Measurements from ENCODE around the gene CAPZB.

CAPZB gene

DNA sequence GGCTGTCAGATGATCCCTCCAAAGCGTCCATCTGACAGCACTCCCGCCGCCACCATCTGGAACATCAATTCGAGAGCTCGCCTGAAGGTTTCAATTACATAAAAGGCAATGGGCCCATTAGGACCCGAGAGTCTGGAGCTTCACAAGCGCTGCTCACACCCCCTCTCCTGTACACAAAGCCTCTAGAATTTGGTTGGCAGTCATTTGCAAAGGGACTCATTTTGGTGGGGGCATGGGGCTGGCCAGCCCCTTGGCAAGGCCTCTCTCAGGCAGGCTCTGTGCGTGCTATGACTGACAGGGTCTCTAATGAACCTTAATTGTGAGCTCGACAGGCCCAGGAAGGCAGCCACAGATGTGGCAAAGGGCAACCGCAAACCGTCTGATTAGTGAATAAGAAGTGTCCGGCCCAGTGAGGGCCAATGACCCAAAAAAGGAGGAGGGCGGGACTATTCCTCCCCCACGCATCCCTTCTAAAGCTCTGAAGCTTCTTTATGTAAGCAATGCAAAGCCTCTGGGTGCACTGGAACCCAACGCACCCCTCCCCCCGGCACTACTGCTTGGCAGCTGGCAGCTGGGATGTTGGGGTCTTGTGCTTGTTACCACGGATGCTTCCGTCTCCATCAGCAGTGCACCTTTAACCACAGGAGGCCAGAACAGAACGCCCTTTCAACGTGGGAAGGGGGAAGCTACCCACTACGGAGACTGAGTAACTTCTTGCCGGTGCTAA, 79.4 kb downstream of the CAPZB start:
- DNase-seq (ENCODE audit: low read depth): no peak

- no peak for DNase-seq (ENCODE audit: low read depth)
These were observed 80.1 kb downstream of the CAPZB start for GRCh38 chr1:19405195-19405760.

DNA sequence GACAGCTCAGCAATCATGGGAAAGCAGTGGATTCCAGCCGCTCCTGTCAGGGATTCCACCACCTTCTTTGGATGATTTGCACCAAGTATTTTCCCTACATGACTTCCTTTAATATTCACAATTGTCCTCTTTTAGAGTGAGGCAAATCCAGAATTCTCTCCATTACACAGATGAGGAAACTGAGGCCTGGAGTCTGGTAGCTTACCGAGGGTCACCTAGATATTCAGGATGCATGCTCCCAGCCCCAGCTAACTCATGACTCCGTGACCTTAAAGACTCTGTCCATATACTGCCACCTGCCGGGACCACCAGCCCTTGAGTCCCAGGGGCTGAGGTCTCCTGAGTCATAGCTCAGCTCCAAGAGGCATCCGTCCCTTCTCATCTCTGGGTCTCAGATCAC, 80.6 kb downstream of the CAPZB start:
- DNase-seq (ENCODE audit: low read depth): no peak

DNA sequence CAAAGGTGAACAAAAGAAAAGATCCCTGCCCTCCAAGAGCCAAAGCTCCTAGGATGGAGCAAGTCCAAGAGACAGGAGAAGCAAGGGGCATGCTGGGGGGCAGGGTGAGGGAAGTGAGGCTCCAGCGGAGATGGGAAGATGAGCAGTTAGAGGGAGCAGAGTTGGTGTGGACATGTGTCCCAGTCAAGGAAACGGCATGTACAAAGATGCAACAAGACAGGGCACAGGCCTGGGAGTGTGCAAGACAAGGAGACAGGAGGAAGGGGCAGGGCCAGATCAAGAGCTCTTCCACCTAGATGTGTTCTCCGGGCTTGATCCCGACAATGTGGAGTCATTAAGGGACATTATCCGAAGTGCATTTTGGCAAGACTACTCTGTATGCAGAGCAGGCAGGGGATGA, 82.1 kb downstream of the CAPZB start:
- no peak for DNase-seq (ENCODE audit: low read depth)

- DNase-seq (ENCODE audit: low read depth): no peak
These were observed 83.1 kb downstream of the CAPZB start for GRCh38 chr1:19402031-19402813.

DNA sequence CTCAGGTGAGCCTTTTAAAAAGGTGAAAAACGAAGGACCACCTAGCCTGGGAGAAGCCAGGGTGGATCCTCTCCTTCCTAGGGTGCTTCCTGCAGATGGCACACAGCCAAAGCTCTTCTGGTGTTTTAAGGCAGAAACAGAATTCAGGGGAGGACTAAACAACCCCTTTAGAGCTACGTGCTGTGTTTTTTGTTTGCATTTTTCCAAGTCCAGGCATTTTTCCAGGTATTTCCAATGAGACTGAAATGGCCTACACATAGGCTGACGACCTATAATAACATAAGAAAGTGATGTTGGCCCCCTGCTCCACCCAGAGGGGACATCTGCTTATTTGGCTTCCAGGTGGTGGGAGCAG, 83.8 kb downstream of the CAPZB start:
- no peak for DNase-seq (ENCODE audit: low read depth)

DNA sequence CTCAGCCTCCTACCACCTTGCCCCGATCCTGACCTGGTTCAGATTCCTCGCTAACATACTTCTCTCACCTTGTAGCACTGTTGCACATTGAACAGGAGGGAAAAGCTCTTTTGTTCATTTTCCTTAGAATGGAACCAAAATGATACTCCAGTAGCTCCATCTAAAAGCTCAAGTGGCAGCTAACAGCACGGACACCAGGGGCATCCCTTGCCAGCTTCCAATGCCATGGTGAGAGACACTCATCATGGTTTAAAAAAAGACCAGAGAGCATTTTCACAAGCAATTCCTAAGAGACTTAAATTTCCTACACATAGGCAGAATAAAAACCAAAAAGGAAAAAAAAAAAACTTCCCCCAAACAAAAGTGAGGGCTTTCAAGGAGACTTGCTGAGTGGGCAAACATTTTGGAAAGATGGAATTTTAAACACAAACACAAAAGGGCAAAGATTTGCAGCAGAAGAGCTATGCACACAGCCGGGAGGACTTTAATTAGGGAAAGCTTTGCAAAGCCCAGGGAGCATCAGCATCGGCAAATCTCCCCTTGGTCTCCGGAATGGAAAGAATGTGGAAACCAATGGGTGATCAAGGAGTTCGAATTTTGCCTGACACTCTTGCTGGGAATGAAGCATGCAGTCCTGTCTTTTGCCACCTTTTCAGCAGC, 84.3 kb downstream of the CAPZB start:
- no peak for DNase-seq (ENCODE audit: low read depth)

- no peak for DNase-seq (ENCODE audit: low read depth)
These were observed 85.1 kb downstream of the CAPZB start for GRCh38 chr1:19400192-19400611.

GRCh38 chr1:19398309-19398760, 87.0 kb downstream of the CAPZB start:
- no peak for DNase-seq (ENCODE audit: low read depth)

DNA sequence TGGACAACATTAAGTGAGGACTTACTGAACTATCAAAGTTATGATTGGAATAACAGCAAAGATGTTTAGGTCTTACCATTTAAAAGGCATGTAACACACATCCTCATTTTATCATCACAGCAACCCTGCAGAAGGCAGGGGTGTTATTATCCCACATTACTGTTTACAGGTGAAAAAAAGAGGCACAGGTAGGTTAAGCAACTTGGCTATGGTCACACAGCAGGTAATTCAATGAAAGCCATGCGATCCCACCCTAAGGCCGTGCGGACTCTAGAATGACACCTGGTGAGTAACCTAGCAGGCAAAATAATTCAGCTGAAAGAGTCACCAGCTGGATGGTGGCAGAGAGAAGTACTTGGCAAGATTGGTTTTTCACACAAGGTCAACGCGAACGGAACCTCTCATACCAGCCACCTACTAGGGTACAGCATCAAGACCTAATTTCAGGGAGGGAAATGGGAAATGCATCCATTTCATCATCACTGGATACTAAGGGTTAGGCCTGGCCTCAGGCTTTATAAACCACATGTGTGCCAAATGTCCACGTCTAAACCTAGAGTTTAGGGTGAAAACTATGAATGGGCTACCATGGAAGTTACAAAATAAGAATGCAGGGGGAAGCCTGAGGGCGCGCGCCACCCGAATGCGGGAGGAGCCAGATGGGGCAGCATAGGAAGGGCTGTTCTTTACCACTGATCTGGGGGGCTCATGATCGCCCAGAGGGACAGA, 88.0 kb downstream of the CAPZB start:
- no peak for DNase-seq (ENCODE audit: low read depth)

- DNase-seq (ENCODE audit: low read depth): no peak
These were observed 89.1 kb downstream of the CAPZB start for GRCh38 chr1:19396280-19396679.

DNA sequence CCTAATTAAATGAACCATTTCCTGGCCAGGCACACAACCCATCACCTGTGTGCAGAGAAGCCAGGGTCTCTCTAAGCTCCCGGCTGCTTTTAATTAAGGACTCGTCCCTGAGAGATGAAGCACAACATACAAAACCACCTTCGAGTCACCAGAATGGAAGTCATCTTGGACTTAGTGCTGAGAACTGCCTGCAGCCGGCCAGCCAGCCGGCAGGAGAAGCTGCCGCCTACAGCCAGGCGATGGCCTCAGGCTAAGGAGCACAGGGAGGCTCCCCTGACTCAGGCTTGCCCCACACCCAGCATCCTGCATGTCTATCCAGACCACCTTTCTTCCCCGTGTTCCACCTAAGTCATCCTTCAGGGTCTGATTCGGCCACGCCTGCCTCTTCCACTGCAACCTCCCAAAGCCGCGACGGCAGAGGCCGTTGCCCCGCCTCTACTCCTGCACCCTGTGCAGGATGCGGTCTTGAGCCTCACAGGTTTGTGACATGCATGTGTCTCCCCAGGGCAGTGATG, 89.6 kb downstream of the CAPZB start:
- no peak for DNase-seq (ENCODE audit: low read depth)

GRCh38 chr1:19393046-19393445, 92.3 kb downstream of the CAPZB start:
- no peak for DNase-seq (ENCODE audit: low read depth)

DNA sequence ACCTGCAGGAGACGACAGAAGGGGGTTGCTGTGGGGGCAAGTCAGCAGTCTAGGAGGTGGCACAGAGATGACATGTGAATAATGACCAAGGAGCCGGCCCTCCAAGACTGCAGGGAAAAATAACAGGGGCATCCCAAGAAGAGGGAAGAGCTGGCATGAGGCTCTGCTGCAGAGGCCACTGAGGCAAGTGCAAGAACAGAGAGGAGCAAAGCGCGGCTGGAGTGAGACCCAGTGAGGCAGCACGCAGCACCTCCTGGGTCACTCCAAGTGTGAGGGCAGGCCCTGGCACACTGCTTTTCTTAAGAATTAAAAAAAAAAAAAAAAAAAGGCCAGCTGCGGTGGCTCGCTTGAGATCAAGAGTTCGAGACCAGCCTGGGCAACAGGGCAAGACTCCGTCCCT, 93.1 kb downstream of the CAPZB start:
- no peak for DNase-seq (ENCODE audit: low read depth)

- no peak for DNase-seq (ENCODE audit: low read depth)
These were observed 93.8 kb downstream of the CAPZB start for GRCh38 chr1:19391596-19391981.

GRCh38 chr1:19390901-19391595, 94.3 kb downstream of the CAPZB start:
- peak; percentile 17 for DNase-seq (ENCODE audit: low read depth)

GRCh38 chr1:19390166-19390850, 95.0 kb downstream of the CAPZB start:
- DNase-seq (ENCODE audit: low read depth): no peak

- no peak for DNase-seq (ENCODE audit: low read depth)
These were observed 96.4 kb downstream of the CAPZB start for GRCh38 chr1:19388980-19389379.

DNA sequence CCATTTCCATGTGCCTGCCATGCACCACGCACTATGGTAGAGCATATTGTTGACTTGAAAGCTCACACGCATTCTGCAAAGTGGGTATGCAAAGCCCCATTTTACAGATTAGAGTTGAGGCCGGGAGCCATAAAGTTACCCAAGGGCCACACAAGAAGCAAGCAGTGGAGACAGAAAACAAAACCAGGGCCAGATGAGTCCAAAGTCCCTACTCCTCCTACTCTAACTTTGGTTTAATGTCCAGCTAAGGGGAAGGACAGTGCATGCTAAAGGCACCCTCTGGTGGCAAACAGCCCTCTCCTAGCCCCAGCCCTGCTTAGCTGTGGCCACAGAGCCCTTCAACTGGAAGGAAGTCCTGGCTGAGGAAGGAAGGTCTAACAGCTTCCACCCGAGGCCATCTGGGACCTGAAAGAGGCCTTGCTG, 98.3 kb downstream of the CAPZB start:
- DNase-seq (ENCODE audit: low read depth): no peak

- no peak for DNase-seq (ENCODE audit: low read depth)
These were observed 99.3 kb downstream of the CAPZB start for GRCh38 chr1:19385869-19386591.
